SK-N-MC (cell line): ENCODE data around the gene WNT4.

Experiments
- EZH2 ChIP-seq: fragments of 200-600 bp; sonication (generic); IDR thresholded peaks from one replicate; pipeline ENCODE4 v1.6.1; 2017; ENCODE audit warnings: antibody characterized with exemption
- FOXP2 ChIP-seq: optimal IDR thresholded peaks from 2 replicates; pipeline ENCODE3; 2011; ENCODE audit warnings: mild to moderate bottlenecking, moderate library complexity; ENCODE audit not compliant: insufficient read depth; ENCODE audit errors: extremely low read length, control extremely low read depth
- POLR2AphosphoS5 ChIP-seq: IDR thresholded peaks from 2 replicates; pipeline ENCODE4 v1.6.1; 2012; ENCODE audit warnings: mild to moderate bottlenecking, low read depth, low read length, borderline replicate concordance

GRCh38 chr1:22077728-22078127, 65.2 kb downstream of the WNT4 start:
- no peak for TF ChIP-seq POLR2AphosphoS5
- TF ChIP-seq EZH2: no peak
- no peak for TF ChIP-seq FOXP2
